Endothelial cell of umbilical vein (primary cell): ENCODE results near the gene MCTP2. TPM values are rescaled to one million over a fixed set of nuclear protein-coding genes. Genes with fewer than 3 reads are reported as not detected.

Experiments used
- BruUV-seq: library from RNA; stranded (reverse); fragments of 400-500 nt; replicated peaks from 2 replicates; lab custom pipeline; 2021; lab: Mats Ljungman, UMichigan
- CTCF ChIA-PET: fragments of 300-600, 350-600 bp; sonication (Branson Sonifier 250); formaldehyde crosslinking; loops from one replicate; lab custom pipeline; 2021; ENCODE audit warnings: antibody characterized with exemption, inconsistent platforms; lab: Charles Lee
- POLR2A ChIA-PET: fragments of 300-600, 350-600 bp; sonication (Branson Sonifier 250); formaldehyde crosslinking; loops from one replicate; lab custom pipeline; 2021; ENCODE audit warnings: antibody characterized with exemption, inconsistent platforms; lab: Charles Lee
- DNase-seq: peaks from one replicate; pipeline ENCODE4 v3.0.0-alpha.2; 2011; ENCODE audit warnings: low read depth, low spot score
- FAIRE-seq: peaks from 2 replicates; lab custom pipeline; 2011; peaks lifted over from hg19 to GRCh38; lab: Jason Lieb, UNC
- H2AFZ ChIP-seq: 2 replicates; pipeline ENCODE4 v1.6.0; 2012; ENCODE audit warnings: low read depth, low read length, control low read depth, inconsistent platforms
- H3K27ac ChIP-seq: 2 replicates; pipeline ENCODE4 v1.5.1; 2011; ENCODE audit warnings: low read depth, mild to moderate bottlenecking, control low read depth, low read length, moderate library complexity; ENCODE audit not compliant: insufficient read depth
- H3K27me3 ChIP-seq, 2 experiments: 2 replicates each; pipeline versions ENCODE4 v1.6.0 to v1.6.1; 2011; ENCODE audit warnings: low read length in 2 of 2, mixed read lengths in 1 of 2; ENCODE audit not compliant: control insufficient read depth in 2 of 2, insufficient read depth in 2 of 2
- H3K36me3 ChIP-seq, 2 experiments: 2 replicates in 1 of 2; 3 replicates in 1 of 2; pipeline ENCODE4 v1.5.1; 2011; ENCODE audit warnings: low read length in 2 of 2, mild to moderate bottlenecking in 1 of 2, moderate library complexity in 1 of 2; ENCODE audit not compliant: control insufficient read depth in 2 of 2, insufficient read depth in 2 of 2; ENCODE audit errors: extremely low read depth in 1 of 2
- H3K4me1 ChIP-seq: 3 replicates; pipeline ENCODE4 v1.5.1; 2011; ENCODE audit warnings: mild to moderate bottlenecking, low read length; ENCODE audit not compliant: control insufficient read depth, insufficient read depth; ENCODE audit errors: extremely low read depth
- H3K4me2 ChIP-seq: 2 replicates; pipeline ENCODE4 v1.6.1; 2011; ENCODE audit warnings: low read length, control low read depth, mixed read lengths; ENCODE audit not compliant: insufficient read depth
- H3K4me3 ChIP-seq, 3 experiments: fragments of 200-600 bp in 1 of 3; sonication (generic), shearing (Covaris generic) in 1 of 3; replicated peaks in 1 of 3; 2 replicates each; pipeline ENCODE4 v1.5.1; 2011 to 2016; ENCODE audit warnings: control low read depth in 3 of 3, low read length in 3 of 3, mild to moderate bottlenecking in 2 of 3, inconsistent platforms in 1 of 3, low read depth in 1 of 3, moderate library complexity in 1 of 3; ENCODE audit not compliant: insufficient read depth in 1 of 3
- H3K79me2 ChIP-seq: 2 replicates; pipeline ENCODE4 v1.6.0; 2012; ENCODE audit warnings: low read length, inconsistent platforms; ENCODE audit not compliant: control insufficient read depth, insufficient read depth
- H3K9ac ChIP-seq: replicated peaks from 2 replicates; pipeline ENCODE3; 2011; ENCODE audit warnings: low read length, control low read depth; ENCODE audit not compliant: insufficient read depth; ENCODE audit errors: extremely low read depth
- H3K9me1 ChIP-seq: replicated peaks from 3 replicates; pipeline ENCODE4 v1.6.0; 2011; ENCODE audit warnings: mild to moderate bottlenecking, low read length; ENCODE audit not compliant: control insufficient read depth, insufficient read depth; ENCODE audit errors: extremely low read depth
- H3K9me3 ChIP-seq: replicated peaks from 2 replicates; pipeline ENCODE4 v1.5.1; 2012; ENCODE audit warnings: low read length, inconsistent platforms; ENCODE audit not compliant: control insufficient read depth, insufficient read depth
- H4K20me1 ChIP-seq: replicated peaks from 2 replicates; pipeline ENCODE3; 2011; ENCODE audit warnings: mild to moderate bottlenecking, low read length; ENCODE audit not compliant: control insufficient read depth, insufficient read depth; ENCODE audit errors: extremely low read depth
- CTCF ChIP-seq, 2 donors: IDR thresholded peaks; 1 replicate in 1 of 2; 2 replicates in 1 of 2; pipeline ENCODE4 v1.5.1; 2011; ENCODE audit warnings: low read length in 2 of 2, mild to moderate bottlenecking in 2 of 2, moderate library complexity in 2 of 2, control low read depth in 1 of 2, inconsistent platforms in 1 of 2, low read depth in 1 of 2; ENCODE audit not compliant: insufficient read depth in 1 of 2; ENCODE audit errors: extremely low read depth in 1 of 2
- EZH2 ChIP-seq: IDR thresholded peaks from 2 replicates; pipeline ENCODE4 v1.6.1; 2012; ENCODE audit warnings: borderline replicate concordance, low read depth, mild to moderate bottlenecking, moderate library complexity, low read length, inconsistent platforms; ENCODE audit not compliant: severe bottlenecking
- FOS ChIP-seq: IDR thresholded peaks from 2 replicates; pipeline ENCODE4 v1.6.1; 2011; ENCODE audit warnings: mild to moderate bottlenecking, low read length, moderate library complexity, borderline replicate concordance; ENCODE audit not compliant: insufficient read depth
- GATA2 ChIP-seq: IDR thresholded peaks from 2 replicates; pipeline ENCODE4 v1.7.0; 2011; ENCODE audit warnings: low read depth, mild to moderate bottlenecking, moderate library complexity, mixed read lengths, low read length; ENCODE audit not compliant: insufficient read length, insufficient read depth
- JUN ChIP-seq: IDR thresholded peaks from 2 replicates; pipeline ENCODE4 v1.6.1; 2011; ENCODE audit warnings: borderline replicate concordance, low read depth; ENCODE audit not compliant: insufficient read length, insufficient read depth
- MAX ChIP-seq: IDR thresholded peaks from 2 replicates; pipeline ENCODE4 v1.6.1; 2011; ENCODE audit not compliant: insufficient read depth, insufficient read length
- MYC ChIP-seq: IDR thresholded peaks from one replicate; pipeline ENCODE4 v1.6.1; 2011; ENCODE audit warnings: mild to moderate bottlenecking, low read depth, low read length
- POLR2A ChIP-seq: IDR thresholded peaks from 2 replicates; pipeline ENCODE4 v1.6.1; 2012; ENCODE audit warnings: low read depth, mild to moderate bottlenecking, control low read depth, low read length
- POLR2AphosphoS5 ChIP-seq: IDR thresholded peaks from 2 replicates; pipeline ENCODE4 v1.6.1; 2012; ENCODE audit warnings: low read depth, mild to moderate bottlenecking, control low read depth, low read length, moderate library complexity; ENCODE audit not compliant: insufficient read depth
- dilution Hi-C: fragments of 300-500 bp; cut with MboI; formaldehyde crosslinking; loops from one replicate; pipeline ENCODE4 v1.15.0; 2019; ENCODE audit warnings: low sequenced_read_pairs; ENCODE audit not compliant: extremely low pct_ligation_motif_present
- intact Hi-C: fragments of 100-400 bp; cut with micrococcal nuclease; formaldehyde crosslinking; loops from one replicate; pipeline ENCODE4 v1.10.0; 2022
- polyA plus RNA-seq, 4 experiments: library from polyadenylated mRNA; depleted of rRNA in 3 of 4; stranded (reverse) in 3 of 4; unstranded in 1 of 4; fragments of >200 nt; gene quantifications; 2 replicates each; pipeline versions ENCODE4 v1.2.1 to v1.2.3, GENCODE V29; 2011 to 2012; ENCODE audit warnings: missing spikeins in 1 of 4
- total RNA-seq: library from RNA; stranded (reverse); gene quantifications from 2 replicates; pipeline ENCODE4 v1.2.3, GENCODE V29; 2021

The MCTP2 gene
- total and polyA plus RNA-seq, 2 donors (not counting 3 experiments of a cell fraction or from before 2014, with no cell fraction given) = 0.01 to 0.75 TPM

DNA sequence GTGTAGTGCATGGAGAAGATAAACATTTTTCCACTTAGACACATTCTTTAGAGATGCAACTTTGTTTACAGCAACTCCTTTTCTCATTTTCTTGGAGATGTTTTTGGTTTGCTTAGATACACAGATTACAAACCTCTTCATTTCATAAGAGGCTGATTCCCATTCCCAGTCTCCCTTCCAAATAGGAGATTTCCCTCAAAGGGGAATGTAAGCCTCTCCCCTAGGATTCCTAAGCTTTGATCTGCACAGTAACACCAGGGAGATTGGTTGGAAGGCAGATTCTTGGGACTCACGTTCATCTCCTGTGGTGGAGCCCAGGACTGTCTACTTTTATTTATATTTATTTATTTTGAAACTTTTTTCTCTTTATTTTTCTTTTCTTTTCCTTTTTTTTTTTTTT is 63.2 kb downstream of the MCTP2 start:
- no peaks in the 10 kb centered on the region for H3K9me1 ChIP-seq
- no peak for DNase-seq
- no peaks in the 10 kb centered on the region for H4K20me1 ChIP-seq
- no peak for FAIRE-seq
- H3K27me3 ChIP-seq = no peaks in the 10 kb centered on the region
- no peak overlapping the region for H2AFZ ChIP-seq
- no peaks in the 10 kb centered on the region for H3K9me3 ChIP-seq
- intact Hi-C loops (no loop called here), dilution Hi-C loops (no loop called here)
- no peak overlapping the region for H3K4me3 ChIP-seq
- H3K36me3 ChIP-seq = no peaks in the 10 kb centered on the region
- POLR2A ChIA-PET = no interaction called here
- no peak overlapping the region for H3K9ac ChIP-seq
- no peak overlapping the region for H3K4me2 ChIP-seq
- BruUV-seq = no TSS peak
- CTCF ChIA-PET = no interaction called here
- H3K27ac ChIP-seq = no peak overlapping the region
- no peak for TF ChIP-seq JUN
- no peak for TF ChIP-seq MAX
- no peak for TF ChIP-seq CTCF (IDR thresholded peaks at IDR 0.05; ENCODE audit: extremely low read depth in 1 of 2, insufficient read depth in 1 of 2, low read depth in 1 of 2, low read length in 2 of 2)
- TF ChIP-seq MYC = no peak
- TF ChIP-seq POLR2A = no peak
- TF ChIP-seq FOS = no peak
- TF ChIP-seq EZH2 = no peak
- TF ChIP-seq GATA2 = no peak
- TF ChIP-seq POLR2AphosphoS5 = no peak
- H3K4me1 ChIP-seq = no peaks in the 10 kb centered on the region
- no peaks in the 10 kb centered on the region for H3K79me2 ChIP-seq
